GM21423 (cell line): Measurements from ENCODE around the gene ATP6V1G1.

ENCODE experiments used
- ATAC-seq: cut with Tn5 transposase; IDR thresholded peaks from one replicate; pipeline ENCODE4 v1.9.1; 2021; ENCODE audit warnings: mild to moderate bottlenecking, moderate library complexity; ENCODE audit not compliant: unreplicated experiment

The ATP6V1G1 gene

GRCh38 chr9:114643896-114644295, 56.3 kb downstream of the ATP6V1G1 start:
- ATAC-seq = no peak
